Activated CD4-positive, CD25-positive, alpha-beta regulatory T cell (primary cell): ENCODE results near the gene LAMA1.

Experiments
- DNase-seq, 4 experiments: peaks; one replicate each; lab custom pipeline; 2025; lab: John Stamatoyannopoulos, UW

LAMA1 gene

GRCh38 chr18:6983366-6983765 is 134.2 kb downstream of the LAMA1 start:
- DNase-seq, result no peak

GRCh38 chr18:6982398-6982797 is 135.2 kb downstream of the LAMA1 start:
- DNase-seq, result no peak

- no peak for DNase-seq
Observed at GRCh38 chr18:6980363-6980762, 137.2 kb downstream of the LAMA1 start.

GRCh38 chr18:6979954-6980353 is 137.6 kb downstream of the LAMA1 start:
- DNase-seq, result no peak

- no peak for DNase-seq
Observed at GRCh38 chr18:6976935-6977334, 140.7 kb downstream of the LAMA1 start.

- DNase-seq, result no peak
Observed at GRCh38 chr18:6975084-6975483, 142.5 kb downstream of the LAMA1 start.

- no peak for DNase-seq
Observed at GRCh38 chr18:6971823-6972478, 145.6 kb downstream of the LAMA1 start.

- DNase-seq, result no peak
Observed at GRCh38 chr18:6963452-6964097, 154.0 kb downstream of the LAMA1 start.

- DNase-seq, result no peak
Observed at GRCh38 chr18:6962571-6963451, 154.8 kb downstream of the LAMA1 start.

- DNase-seq, result no peak
Observed at GRCh38 chr18:6961331-6961730, 156.3 kb downstream of the LAMA1 start.

GRCh38 chr18:6960656-6961055 is 156.9 kb downstream of the LAMA1 start:
- no peak for DNase-seq

- DNase-seq, result no peak
Observed at GRCh38 chr18:6960124-6960523, 157.5 kb downstream of the LAMA1 start.

GRCh38 chr18:6959110-6959509 is 158.5 kb downstream of the LAMA1 start:
- no peak for DNase-seq

- DNase-seq, result no peak
Observed at GRCh38 chr18:6956999-6957398, 160.6 kb downstream of the LAMA1 start.

- no peak for DNase-seq
Observed at GRCh38 chr18:6956495-6956894, 161.1 kb downstream of the LAMA1 start.

GRCh38 chr18:6955304-6955703 is 162.3 kb downstream of the LAMA1 start:
- DNase-seq, result no peak

GRCh38 chr18:6954501-6954900 is 163.1 kb downstream of the LAMA1 start:
- no peak for DNase-seq

GRCh38 chr18:6951336-6952090 is 166.1 kb downstream of the LAMA1 start:
- DNase-seq, result no peak

- DNase-seq, result no peak
Observed at GRCh38 chr18:6950641-6951040, 167.0 kb downstream of the LAMA1 start.

- no peak for DNase-seq
Observed at GRCh38 chr18:6949800-6950586, 167.6 kb downstream of the LAMA1 start.

- no peak for DNase-seq
Observed at GRCh38 chr18:6948281-6949055, 169.1 kb downstream of the LAMA1 start.
